NK-92 (cell line): ENCODE data around the gene ECD.
A peak's percentile ranks its signal among the peaks of the same experiment; 100 is the strongest.

Source experiments
- DNase-seq: peaks from one replicate; lab custom pipeline; 2025; ENCODE audit not compliant: unreplicated experiment; lab: John Stamatoyannopoulos, UW

Gene ECD

GRCh38 chr10:73167783-73168464 lies at the start of gene ECD, which contains the start of gene FAM149B1:
Gene ECD, minus strand, starts transcription at chr10:73168008. Its CDS starts 4,071 bp downstream, at chr10:73163937.
Gene FAM149B1, plus strand, starts transcription at chr10:73168119. Its CDS starts 221 bp downstream, at chr10:73168340.
- DNase-seq, result peak; percentile 27

DNA sequence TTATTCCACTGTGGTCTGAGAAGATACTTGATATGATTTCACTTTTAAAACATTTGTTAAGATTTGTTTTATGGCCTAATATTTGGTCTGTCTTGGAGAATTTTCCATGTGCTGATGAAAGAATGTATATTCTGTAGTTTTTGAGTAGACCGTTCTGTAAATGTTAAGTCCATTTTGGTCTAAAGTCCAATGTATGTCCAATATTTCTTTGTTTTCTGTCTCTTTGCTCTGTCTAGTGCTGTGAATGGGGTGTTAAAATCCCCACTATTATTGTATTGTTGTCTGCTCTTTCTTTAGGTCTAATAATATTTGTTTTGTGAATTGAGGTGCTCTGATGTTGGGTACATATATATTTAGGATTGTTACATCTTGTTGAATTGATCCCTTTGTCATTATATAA lies 47.9 kb upstream of the ECD start:
- no peak for DNase-seq

GRCh38 chr10:73211106-73211811 lies 43.5 kb upstream of the ECD start:
- DNase-seq, result no peak

DNA sequence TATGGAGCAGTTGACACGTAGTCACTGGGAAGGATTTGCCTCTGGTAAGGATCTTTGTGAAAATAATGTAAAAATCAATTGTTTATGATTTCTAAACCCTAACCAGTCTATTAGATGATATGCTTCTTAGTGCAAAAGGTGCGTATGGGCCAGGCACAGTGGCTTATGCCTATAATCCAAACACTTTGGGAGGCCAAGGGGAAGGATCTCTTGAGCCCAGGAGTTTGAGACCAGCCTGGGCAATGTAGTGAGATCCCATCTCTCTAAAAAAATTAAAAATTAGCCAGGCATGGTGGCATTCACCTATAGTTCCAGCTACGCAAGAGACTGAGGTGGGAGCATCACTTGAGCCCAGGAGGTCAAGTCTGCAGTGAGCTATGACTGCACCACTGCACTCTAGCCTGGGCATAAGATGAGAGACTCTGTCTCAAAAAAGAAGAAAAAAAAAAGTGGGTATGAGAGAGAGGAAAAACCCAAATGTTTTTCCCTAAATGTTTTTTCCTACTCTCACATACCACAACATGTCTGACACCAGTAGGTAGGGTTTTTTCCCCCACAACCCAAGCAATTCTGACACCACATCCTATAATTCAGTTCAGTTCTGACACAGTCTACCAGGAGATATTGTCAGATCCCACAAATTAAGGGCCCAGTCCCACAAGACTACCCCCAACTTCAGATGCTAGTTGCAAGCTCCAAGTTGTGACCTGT lies 42.7 kb upstream of the ECD start:
- no peak for DNase-seq

DNA sequence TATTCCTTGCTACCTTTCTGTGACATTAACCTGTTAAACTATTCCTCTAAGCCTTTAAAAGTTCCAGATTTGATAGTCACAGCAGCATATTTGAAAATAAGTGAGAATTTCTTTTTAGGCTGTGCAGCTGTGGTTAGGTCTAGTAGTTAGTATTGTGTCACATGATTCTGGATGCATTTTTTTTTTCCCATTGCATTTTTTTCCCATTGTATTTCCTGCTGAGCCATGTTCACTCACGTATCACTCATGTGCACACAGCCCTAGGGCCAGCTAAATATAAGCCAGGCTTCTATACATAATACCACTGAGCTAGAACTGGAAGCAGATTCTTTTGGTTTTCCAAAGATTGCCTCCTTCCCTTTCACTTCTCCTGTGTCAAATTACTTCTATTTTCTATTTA lies 41.9 kb upstream of the ECD start:
- no peak for DNase-seq

- no peak for DNase-seq
Measured at GRCh38 chr10:73207883-73208282, 40.1 kb upstream of the ECD start.

DNA sequence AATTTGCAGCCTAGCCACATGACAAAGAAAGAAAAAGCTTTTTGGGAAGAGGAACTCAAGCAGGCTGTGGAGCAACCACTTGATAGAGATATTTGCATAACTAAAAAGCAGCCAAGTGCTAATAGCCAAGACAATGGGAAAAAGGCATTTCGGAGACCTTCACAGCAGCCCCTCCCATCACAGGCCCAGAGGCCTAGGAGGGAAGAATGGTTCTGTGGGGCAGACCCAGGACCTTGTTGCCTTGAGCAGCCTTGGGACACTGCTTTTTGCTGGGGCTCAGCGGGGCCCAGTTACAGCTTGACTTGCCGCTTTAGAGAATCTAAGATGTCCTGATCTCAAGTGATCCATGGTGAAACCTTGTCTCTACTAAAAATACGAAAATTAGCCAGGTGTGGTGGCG lies 38.6 kb upstream of the ECD start:
- no peak for DNase-seq

DNA sequence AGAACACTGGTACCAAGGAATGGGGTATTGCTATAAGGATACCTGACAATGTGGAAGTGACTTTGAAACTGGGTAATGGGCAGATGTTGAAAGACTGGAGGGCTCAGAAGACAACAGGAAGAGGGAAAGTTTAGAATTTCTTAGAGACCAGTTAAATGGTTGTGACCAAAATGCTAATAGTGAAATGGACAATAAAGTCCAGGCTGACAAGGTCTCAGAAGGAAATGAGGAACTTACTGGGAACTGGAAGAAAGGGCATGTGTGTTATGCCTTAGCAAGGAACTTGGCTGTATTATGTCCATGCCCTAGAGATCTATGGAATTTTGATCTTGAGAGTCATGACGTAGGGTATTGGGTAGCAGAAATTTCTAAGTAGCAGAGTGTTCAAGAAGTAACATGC lies 38.1 kb upstream of the ECD start:
- no peak for DNase-seq

- no peak for DNase-seq
Measured at GRCh38 chr10:73205081-73205480, 37.3 kb upstream of the ECD start.

- no peak for DNase-seq
Measured at GRCh38 chr10:73190188-73190587, 22.4 kb upstream of the ECD start.

- DNase-seq, result no peak
Measured at GRCh38 chr10:73186266-73186665, 18.5 kb upstream of the ECD start.

DNA sequence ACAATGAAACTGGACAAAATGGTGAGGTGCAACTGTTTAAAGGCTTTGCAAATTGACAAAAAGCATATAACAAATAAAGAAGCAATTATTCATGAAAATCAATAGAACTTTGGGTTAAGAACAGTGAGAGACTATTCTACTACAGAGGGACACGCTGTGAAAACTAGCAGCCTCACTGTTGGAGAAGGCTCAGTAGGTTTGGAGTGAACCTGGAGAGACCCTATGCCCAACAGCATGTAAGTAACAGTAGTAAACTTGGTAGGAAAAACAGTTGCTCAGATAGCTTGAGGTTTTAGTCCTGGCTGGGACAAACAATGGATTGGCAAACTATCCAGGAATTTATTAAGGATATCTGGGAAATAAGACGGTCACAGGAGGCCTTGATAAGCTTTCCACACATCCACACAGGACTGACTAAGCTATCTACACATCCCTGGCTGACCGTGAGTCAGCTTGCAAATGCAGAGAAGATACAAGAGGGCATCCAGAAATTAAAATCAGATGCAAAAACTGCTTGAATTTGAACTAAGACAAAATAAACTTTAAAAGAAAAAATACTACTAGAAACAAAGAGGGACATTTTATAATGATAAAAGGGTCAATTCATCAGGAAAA lies 16.0 kb upstream of the ECD start:
- no peak for DNase-seq

DNA sequence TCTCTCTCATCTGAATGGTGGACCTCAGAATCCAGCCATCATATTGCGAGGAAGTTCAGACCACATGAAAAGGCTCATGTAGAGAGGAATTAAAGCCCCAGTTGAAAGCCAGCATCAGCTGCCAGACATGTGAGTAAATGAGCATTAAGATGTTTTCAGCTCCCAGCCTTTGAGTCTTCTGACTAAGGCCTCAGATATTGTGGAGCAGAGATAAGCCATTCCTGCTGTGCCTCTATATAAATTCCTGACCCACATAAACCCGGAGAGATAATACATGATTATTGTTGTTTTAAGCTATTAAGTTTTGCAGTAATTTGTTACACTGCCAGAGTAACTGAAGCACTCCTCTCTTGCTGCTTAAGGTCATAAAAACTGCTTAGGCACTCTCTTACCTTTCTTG lies 14.8 kb upstream of the ECD start:
- DNase-seq, result no peak

DNA sequence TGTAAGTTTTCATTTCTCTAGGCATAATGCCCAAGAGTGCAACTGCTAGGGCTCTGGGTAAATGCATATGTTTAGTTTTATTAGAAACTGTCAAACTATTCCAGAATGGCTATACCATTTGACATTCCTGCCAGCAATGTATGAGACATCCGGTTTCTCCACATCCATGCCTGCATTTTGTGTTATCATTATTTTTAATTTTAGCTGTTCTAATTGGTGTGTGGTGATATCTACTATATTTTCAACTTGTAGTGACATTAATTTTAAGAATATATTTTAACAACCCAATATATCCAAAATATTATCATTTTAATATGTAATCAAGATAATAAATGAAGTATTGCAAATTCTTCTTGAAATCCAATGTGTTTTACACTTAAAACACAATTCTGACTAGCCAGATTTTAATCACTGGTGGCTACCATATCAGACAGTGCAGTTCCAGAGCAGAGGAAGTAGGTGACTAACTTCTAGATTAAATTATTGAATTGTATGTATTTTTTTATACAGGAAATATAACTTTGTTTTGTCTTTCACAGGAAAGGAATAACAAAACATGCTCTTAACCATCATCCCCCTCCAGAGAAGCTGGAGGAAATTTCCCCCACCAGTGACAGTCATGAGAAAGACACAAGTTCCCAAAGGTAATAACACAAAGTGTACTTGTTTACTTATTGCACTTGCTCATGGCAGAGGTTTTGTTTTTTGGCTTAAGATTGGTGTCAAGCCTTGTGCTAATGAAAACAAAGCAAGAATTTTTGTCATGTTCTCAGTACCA lies 6.5 kb upstream of the ECD start:
- no peak for DNase-seq

DNA sequence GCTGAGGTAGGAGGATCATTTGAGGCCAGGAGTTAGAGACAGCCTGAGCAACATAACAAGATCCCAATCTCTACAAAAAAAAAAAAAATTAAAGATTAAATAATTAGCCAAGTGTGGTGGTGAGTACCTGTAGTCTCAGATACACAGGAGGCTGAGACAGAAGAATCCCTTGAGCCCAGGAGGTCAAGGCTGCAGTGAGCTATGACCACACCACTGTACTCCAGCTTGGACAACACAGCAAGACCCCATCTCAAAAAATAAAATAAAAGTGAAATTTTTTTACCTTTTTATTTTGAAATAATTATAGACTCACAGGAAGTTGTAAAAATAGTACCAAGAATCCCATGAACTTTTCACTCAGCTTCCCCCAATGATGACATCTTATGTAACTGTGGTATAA lies 5.1 kb upstream of the ECD start:
- DNase-seq, result no peak

DNA sequence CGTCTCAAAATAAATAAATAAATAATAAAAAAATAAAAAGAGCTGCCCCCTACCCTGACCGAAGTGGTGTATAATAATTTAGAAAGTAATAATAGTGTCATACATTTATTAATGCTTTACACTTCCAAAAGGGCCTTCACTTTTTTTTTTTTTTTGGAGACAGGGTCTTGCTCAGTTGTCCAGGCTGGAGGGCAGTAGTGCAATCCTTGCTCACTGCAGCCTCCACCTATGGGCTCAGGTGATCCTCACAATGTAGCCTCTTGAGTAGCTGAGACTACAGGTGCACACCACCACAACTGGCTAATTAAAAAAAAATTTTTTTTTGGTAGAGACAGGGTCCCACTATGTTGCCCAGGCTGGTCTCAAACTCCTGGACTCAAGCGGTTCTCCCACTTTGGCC lies 1.5 kb upstream of the ECD start:
- DNase-seq, result no peak

- no peak for DNase-seq
Measured at GRCh38 chr10:73168465-73168803, 626 bp upstream of the ECD start.

GRCh38 chr10:73167458-73167782 lies 388 bp downstream of the ECD start:
- no peak for DNase-seq

- DNase-seq, result no peak
Measured at GRCh38 chr10:73166972-73167371, 836 bp downstream of the ECD start.

GRCh38 chr10:73163096-73163495 lies 4.7 kb downstream of the ECD start:
- no peak for DNase-seq

DNA sequence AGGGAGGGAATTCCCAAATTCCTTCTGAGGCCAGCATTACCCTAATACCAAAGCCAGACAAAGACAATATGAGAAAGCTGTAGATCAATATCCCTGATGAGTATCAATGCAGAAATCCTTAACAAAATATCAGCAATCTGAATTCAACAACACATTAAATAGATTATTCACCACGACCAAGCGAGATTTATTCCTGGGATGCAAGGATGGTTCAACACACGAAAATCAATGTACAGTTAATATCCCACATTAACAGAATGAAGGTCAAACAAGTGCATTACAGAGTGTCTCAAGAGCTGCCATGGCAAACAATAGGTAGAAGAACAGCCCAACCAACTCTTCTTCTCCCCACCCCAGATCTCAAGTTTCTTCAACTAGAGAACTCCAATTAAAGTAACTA lies 6.1 kb downstream of the ECD start:
- no peak for DNase-seq
